H1 (cell line): Measurements from ENCODE around the gene RUFY1. TPM values are rescaled to one million over a fixed set of nuclear protein-coding genes. Genes with fewer than 3 reads are reported as not detected.

ENCODE experiments used
- BACH1 ChIP-seq: IDR thresholded peaks from 2 replicates; pipeline ENCODE4 v1.6.1; 2012; ENCODE audit warnings: low read length, improper control_type of control experiment
- CEBPB ChIP-seq: IDR thresholded peaks from 2 replicates; pipeline ENCODE4 v1.6.1; 2012; ENCODE audit warnings: low read depth, low read length
- CHD1 ChIP-seq: IDR thresholded peaks from 2 replicates; pipeline ENCODE4 v1.6.1; 2012; ENCODE audit warnings: low read depth, low read length, improper control_type of control experiment
- FOSL1 ChIP-seq: IDR thresholded peaks from 2 replicates; pipeline ENCODE4 v1.6.1; 2011; ENCODE audit warnings: mild to moderate bottlenecking, low read depth, low read length, moderate library complexity; ENCODE audit not compliant: insufficient read depth
- GABPA ChIP-seq: IDR thresholded peaks from 2 replicates; pipeline ENCODE4 v1.6.1; 2011; ENCODE audit warnings: mild to moderate bottlenecking, low read length, moderate library complexity, borderline replicate concordance; ENCODE audit not compliant: insufficient read depth
- GTF2F1 ChIP-seq: IDR thresholded peaks from 2 replicates; pipeline ENCODE4 v1.6.1; 2012; ENCODE audit warnings: low read depth, low read length, improper control_type of control experiment, borderline replicate concordance
- JUND ChIP-seq: IDR thresholded peaks from 2 replicates; pipeline ENCODE4 v1.6.1; 2011; ENCODE audit warnings: mild to moderate bottlenecking, improper control_type of control experiment, low read length
- KDM4A ChIP-seq: IDR thresholded peaks from one replicate; pipeline ENCODE4 v1.7.1; 2012; ENCODE audit warnings: low read depth, mild to moderate bottlenecking, moderate library complexity, low read length, inconsistent platforms; ENCODE audit not compliant: severe bottlenecking
- KDM5A ChIP-seq: fragments of 200-600 bp; IDR thresholded peaks from 2 replicates; pipeline ENCODE4 v1.7.1; 2012; ENCODE audit warnings: mild to moderate bottlenecking, low read length, inconsistent platforms, mixed read lengths
- MAFK ChIP-seq: IDR thresholded peaks from 2 replicates; pipeline ENCODE4 v1.6.1; 2012; ENCODE audit warnings: low read depth, mild to moderate bottlenecking, improper control_type of control experiment, low read length
- MAX ChIP-seq: IDR thresholded peaks from 2 replicates; pipeline ENCODE4 v1.6.1; 2012; ENCODE audit warnings: inconsistent platforms
- NRF1 ChIP-seq: IDR thresholded peaks from 2 replicates; pipeline ENCODE4 v1.6.1; 2011; ENCODE audit warnings: mild to moderate bottlenecking, low read depth, low read length, improper control_type of control experiment
- POLR2A ChIP-seq, 2 experiments: IDR thresholded peaks; 1 replicate in 1 of 2; 2 replicates in 1 of 2; pipeline ENCODE4 v1.6.1; 2011; ENCODE audit warnings: low read depth in 2 of 2, low read length in 2 of 2, mild to moderate bottlenecking in 2 of 2; ENCODE audit errors: control extremely low read depth in 1 of 2
- SIN3A ChIP-seq, 2 experiments: IDR thresholded peaks in 1 of 2; conservative IDR thresholded peaks in 1 of 2; 2 replicates each; pipeline ENCODE4 v1.6.1; 2011 to 2012; ENCODE audit warnings: low read length in 2 of 2, improper control_type of control experiment in 1 of 2, low read depth in 1 of 2, mild to moderate bottlenecking in 1 of 2
- SP4 ChIP-seq: IDR thresholded peaks from 2 replicates; pipeline ENCODE4 v1.6.1; 2012; ENCODE audit warnings: low read length, inconsistent platforms
- SRF ChIP-seq: IDR thresholded peaks from 2 replicates; pipeline ENCODE4 v1.6.1; 2011; ENCODE audit warnings: mild to moderate bottlenecking, low read depth, low read length, moderate library complexity
- TAF1 ChIP-seq: IDR thresholded peaks from 2 replicates; pipeline ENCODE4 v1.6.1; 2011; ENCODE audit warnings: mild to moderate bottlenecking, low read depth, low read length
- TBP ChIP-seq: IDR thresholded peaks from 2 replicates; pipeline ENCODE4 v1.6.1; 2011; ENCODE audit warnings: low read depth, low read length, improper control_type of control experiment
- YY1 ChIP-seq: IDR thresholded peaks from 2 replicates; pipeline ENCODE4 v1.6.1; 2011; ENCODE audit warnings: low read depth, mild to moderate bottlenecking, low read length
- polyA plus RNA-seq, 7 experiments: library from polyadenylated mRNA; depleted of rRNA in 3 of 7; stranded (reverse) in 5 of 7; unstranded in 2 of 7; fragments of >200 nt in 5 of 7; fragments of 200-250 nt in 2 of 7; gene quantifications; 1 replicate in 5 of 7; 2 replicates in 1 of 7; 4 replicates in 1 of 7; pipeline versions ENCODE4 v1.2.1 to v1.2.3, GENCODE V29; 2011 to 2013; ENCODE audit warnings: missing spikeins in 2 of 7, mixed read lengths in 2 of 7
- total RNA-seq: library from RNA; stranded (reverse); fragmentation: NEBNext Ultra II Directional; extraction: Animal tissue kit (Norgen Biotek cat#: 25700); gene quantifications from 2 replicates; pipeline ENCODE4 v1.2.1, GENCODE V29; 2021

Gene RUFY1
- total and polyA plus RNA-seq, 2 of the 8 experiments (the other 6 are each of a cell fraction or from before 2014, with no cell fraction given), result 22.4 to 29.5 TPM

- TF ChIP-seq POLR2A (IDR thresholded peaks at IDR 0.05; ENCODE audit: control extremely low read depth in 1 of 2, low read depth in 2 of 2, low read length in 2 of 2) (peak; percentile 99 to 100), SRF (no peak), CHD1 (peak; percentile 62; the same call in 1 of the 2 replicates), FOSL1 (no peak), GTF2F1 (peak; percentile 98), GABPA (no peak), KDM5A (peak; percentile 29; the same call in 1 of the 2 replicates), MAFK (no peak), BACH1 (no peak), TBP (peak; percentile 98), MAX (peak; percentile 75), SIN3A (conservative IDR thresholded peaks at IDR 0.05 in 1 of 2, IDR thresholded peaks at IDR 0.05 in 1 of 2; ENCODE audit: low read depth in 1 of 2, low read length in 2 of 2) (peak; percentile 48 to 61; a peak in 2 of 4 replicates), NRF1 (peak; percentile 98), KDM4A (no peak), CEBPB (peak; percentile 92), JUND (peak; percentile 41; the same call in 1 of the 2 replicates), TAF1 (peak; percentile 98), YY1 (peak; percentile 88), SP4 (peak; percentile 83; the same call in 1 of the 2 replicates)
Measured at GRCh38 chr5:179623003-179623905, 72.9 kb downstream of the RUFY1 start, which contains the start of gene HNRNPH1 (continued).
